ENCODE measurements around the gene ARHGEF37.

- TF ChIP-seq, protein P1, sequence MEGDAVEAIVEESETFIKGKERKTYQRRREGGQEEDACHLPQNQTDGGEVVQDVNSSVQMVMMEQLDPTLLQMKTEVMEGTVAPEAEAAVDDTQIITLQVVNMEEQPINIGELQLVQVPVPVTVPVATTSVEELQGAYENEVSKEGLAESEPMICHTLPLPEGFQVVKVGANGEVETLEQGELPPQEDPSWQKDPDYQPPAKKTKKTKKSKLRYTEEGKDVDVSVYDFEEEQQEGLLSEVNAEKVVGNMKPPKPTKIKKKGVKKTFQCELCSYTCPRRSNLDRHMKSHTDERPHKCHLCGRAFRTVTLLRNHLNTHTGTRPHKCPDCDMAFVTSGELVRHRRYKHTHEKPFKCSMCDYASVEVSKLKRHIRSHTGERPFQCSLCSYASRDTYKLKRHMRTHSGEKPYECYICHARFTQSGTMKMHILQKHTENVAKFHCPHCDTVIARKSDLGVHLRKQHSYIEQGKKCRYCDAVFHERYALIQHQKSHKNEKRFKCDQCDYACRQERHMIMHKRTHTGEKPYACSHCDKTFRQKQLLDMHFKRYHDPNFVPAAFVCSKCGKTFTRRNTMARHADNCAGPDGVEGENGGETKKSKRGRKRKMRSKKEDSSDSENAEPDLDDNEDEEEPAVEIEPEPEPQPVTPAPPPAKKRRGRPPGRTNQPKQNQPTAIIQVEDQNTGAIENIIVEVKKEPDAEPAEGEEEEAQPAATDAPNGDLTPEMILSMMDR (IDR thresholded peaks at IDR 0.05; ENCODE audit: low read depth, low read length, poor library complexity, severe bottlenecking), result no peak
- no peak for TF ChIP-seq EZH2phosphoT487 (IDR thresholded peaks at IDR 0.05; ENCODE audit: borderline replicate concordance, low read length)
Observed at GRCh38 chr5:149552553-149553160, 28.6 kb upstream of the ARHGEF37 start.
